ENCODE data around the gene GUCY1B1. TPM values are rescaled to one million over a fixed set of nuclear protein-coding genes. Genes with fewer than 3 reads are reported as not detected.

Gene GUCY1B1
- polyA plus RNA-seq, 3 donors: 0.60 to 0.89 (median 0.72) TPM

DNA sequence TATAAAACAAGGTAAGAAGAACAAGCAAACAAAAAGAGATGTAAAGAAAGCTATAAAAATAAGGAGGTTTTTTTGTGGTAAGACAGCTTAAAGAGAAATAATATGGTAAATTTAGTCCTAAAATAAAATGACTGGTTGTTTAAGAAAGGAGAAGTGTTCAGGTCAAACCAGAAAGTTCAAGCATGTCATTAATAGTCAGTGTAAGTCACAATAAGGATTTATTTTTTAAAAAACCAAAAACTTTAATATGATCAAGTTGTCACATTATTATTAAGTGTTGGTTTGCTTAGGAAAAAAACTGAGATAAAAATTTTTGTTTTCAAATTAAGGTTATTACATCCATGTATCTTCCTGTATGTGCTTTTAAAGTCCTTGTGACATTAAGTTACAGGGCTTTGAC is 88.1 kb downstream of the GUCY1B1 start:
- H3K4me3 Mint-ChIP-seq: no peak overlapping the region
- no peaks in the 10 kb centered on the region for H3K36me3 Mint-ChIP-seq
- no peak overlapping the region for H3K4me3 ChIP-seq (replicated peaks in 1 of 3; ENCODE audit: low read depth in 2 of 3, low read length in 3 of 3)
- no peak overlapping the region for H2AFZ ChIP-seq (ENCODE audit: insufficient read depth, low read depth, low read length, poor library complexity, severe bottlenecking)
- intact Hi-C loops (cut with micrococcal nuclease): no loop called here
- H3K4me2 ChIP-seq (replicated peaks; ENCODE audit: extremely low read depth, low read length, poor library complexity, severe bottlenecking): no peak overlapping the region
- H3K79me2 ChIP-seq (ENCODE audit: insufficient read depth, low read length): no peaks in the 10 kb centered on the region
- H3K36me3 ChIP-seq (replicated peaks in 1 of 2; ENCODE audit: control insufficient read depth in 1 of 2, insufficient read depth in 2 of 2, low read length in 2 of 2): no peaks in the 10 kb centered on the region
- no peaks in the 10 kb centered on the region for H4K20me1 ChIP-seq (ENCODE audit: insufficient read depth, low read length)
- H3K4me1 Mint-ChIP-seq: peaks cover 2% of the 10 kb centered on the region
- H3K4me1 ChIP-seq (ENCODE audit: control insufficient read depth in 1 of 2, insufficient read depth in 2 of 2, low read length in 2 of 2): no peaks in the 10 kb centered on the region
- H3K9ac ChIP-seq (ENCODE audit: insufficient read depth, low read length, poor library complexity, severe bottlenecking): no peak overlapping the region
- H3K27ac Mint-ChIP-seq: no peak overlapping the region
- H3K9me3 ChIP-seq (replicated peaks in 1 of 2; ENCODE audit: control insufficient read depth in 1 of 2, insufficient read depth in 1 of 2, low read length in 2 of 2): peaks cover 0 to 4% of the 10 kb centered on the region in 2 donors
- TF ChIP-seq, protein P1, sequence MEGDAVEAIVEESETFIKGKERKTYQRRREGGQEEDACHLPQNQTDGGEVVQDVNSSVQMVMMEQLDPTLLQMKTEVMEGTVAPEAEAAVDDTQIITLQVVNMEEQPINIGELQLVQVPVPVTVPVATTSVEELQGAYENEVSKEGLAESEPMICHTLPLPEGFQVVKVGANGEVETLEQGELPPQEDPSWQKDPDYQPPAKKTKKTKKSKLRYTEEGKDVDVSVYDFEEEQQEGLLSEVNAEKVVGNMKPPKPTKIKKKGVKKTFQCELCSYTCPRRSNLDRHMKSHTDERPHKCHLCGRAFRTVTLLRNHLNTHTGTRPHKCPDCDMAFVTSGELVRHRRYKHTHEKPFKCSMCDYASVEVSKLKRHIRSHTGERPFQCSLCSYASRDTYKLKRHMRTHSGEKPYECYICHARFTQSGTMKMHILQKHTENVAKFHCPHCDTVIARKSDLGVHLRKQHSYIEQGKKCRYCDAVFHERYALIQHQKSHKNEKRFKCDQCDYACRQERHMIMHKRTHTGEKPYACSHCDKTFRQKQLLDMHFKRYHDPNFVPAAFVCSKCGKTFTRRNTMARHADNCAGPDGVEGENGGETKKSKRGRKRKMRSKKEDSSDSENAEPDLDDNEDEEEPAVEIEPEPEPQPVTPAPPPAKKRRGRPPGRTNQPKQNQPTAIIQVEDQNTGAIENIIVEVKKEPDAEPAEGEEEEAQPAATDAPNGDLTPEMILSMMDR (IDR thresholded peaks at IDR 0.05): no peak
- H3K27me3 ChIP-seq (ENCODE audit: control insufficient read depth in 2 of 2, insufficient read depth in 2 of 2, low read length in 2 of 2): no peaks in the 10 kb centered on the region
- no peak for DNase-seq
- peaks cover 3 to 9% (median 7%) of the 10 kb centered on the region in 7 donors for H3K9me3 Mint-ChIP-seq
- H3K27me3 Mint-ChIP-seq (ENCODE audit: low read depth in 3 of 3): no peaks in the 10 kb centered on the region
- H3K27ac ChIP-seq (ENCODE audit: low read depth in 1 of 2, low read length in 2 of 2): no peak overlapping the region

DNA sequence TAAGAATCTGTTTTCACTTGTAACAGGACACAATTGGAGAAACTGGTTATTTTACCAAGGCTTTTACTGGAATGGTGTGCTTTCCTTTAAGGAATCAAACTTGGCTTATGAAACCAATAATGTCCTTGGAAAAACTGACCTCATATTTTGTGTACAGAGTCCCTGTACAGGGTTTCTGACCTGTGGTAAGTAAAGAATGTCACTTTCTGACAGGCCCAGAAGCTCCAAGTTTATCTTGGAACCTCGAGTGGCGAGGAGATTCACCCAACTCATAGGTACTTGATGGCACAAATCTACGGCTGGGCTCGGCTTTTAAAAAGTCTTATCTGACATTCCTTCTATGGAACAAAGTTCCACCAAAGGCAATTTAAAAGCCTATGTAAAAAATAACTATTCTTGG is 90.2 kb downstream of the GUCY1B1 start:
- H3K36me3 Mint-ChIP-seq: no peaks in the 10 kb centered on the region
- no peaks in the 10 kb centered on the region for H3K27me3 ChIP-seq (ENCODE audit: control insufficient read depth in 2 of 2, insufficient read depth in 2 of 2, low read length in 2 of 2)
- no peak overlapping the region for H3K4me3 Mint-ChIP-seq
- H3K27ac Mint-ChIP-seq: no peak overlapping the region
- peaks cover 3 to 9% (median 7%) of the 10 kb centered on the region in 7 donors for H3K9me3 Mint-ChIP-seq
- TF ChIP-seq, protein P1 (IDR thresholded peaks at IDR 0.05): no peak
- H3K27me3 Mint-ChIP-seq (ENCODE audit: low read depth in 3 of 3): no peaks in the 10 kb centered on the region
- peaks cover 0 to 4% of the 10 kb centered on the region in 2 donors for H3K9me3 ChIP-seq (replicated peaks in 1 of 2; ENCODE audit: control insufficient read depth in 1 of 2, insufficient read depth in 1 of 2, low read length in 2 of 2)
- no peak overlapping the region for H3K4me3 ChIP-seq (replicated peaks in 1 of 3; ENCODE audit: low read depth in 2 of 3, low read length in 3 of 3)
- no peak overlapping the region for H3K4me2 ChIP-seq (replicated peaks; ENCODE audit: extremely low read depth, low read length, poor library complexity, severe bottlenecking)
- intact Hi-C loops (cut with micrococcal nuclease): no loop called here
- no peaks in the 10 kb centered on the region for H3K79me2 ChIP-seq (ENCODE audit: insufficient read depth, low read length)
- H2AFZ ChIP-seq (ENCODE audit: insufficient read depth, low read depth, low read length, poor library complexity, severe bottlenecking): no peak overlapping the region
- H4K20me1 ChIP-seq (ENCODE audit: insufficient read depth, low read length): no peaks in the 10 kb centered on the region
- no peak overlapping the region for H3K9ac ChIP-seq (ENCODE audit: insufficient read depth, low read length, poor library complexity, severe bottlenecking)
- H3K4me1 ChIP-seq (ENCODE audit: control insufficient read depth in 1 of 2, insufficient read depth in 2 of 2, low read length in 2 of 2): no peaks in the 10 kb centered on the region
- H3K27ac ChIP-seq (ENCODE audit: low read depth in 1 of 2, low read length in 2 of 2): no peak overlapping the region
- no peaks in the 10 kb centered on the region for H3K4me1 Mint-ChIP-seq
- WGBS (ENCODE audit: insufficient coverage): 94% methylated on average over 2 of the region's 4 CpGs
- H3K36me3 ChIP-seq (replicated peaks in 1 of 2; ENCODE audit: control insufficient read depth in 1 of 2, insufficient read depth in 2 of 2, low read length in 2 of 2): no peaks in the 10 kb centered on the region
- no peak for DNase-seq

Measured in CD14-positive monocyte (primary cell).